ENCODE data around the gene CLMN. TPM values are rescaled to one million over a fixed set of nuclear protein-coding genes. Genes with fewer than 3 reads are reported as not detected.

CLMN gene
- total and polyA plus RNA-seq, 2 experiments from 2014 or later = 3.2 to 5.7 TPM

DNA sequence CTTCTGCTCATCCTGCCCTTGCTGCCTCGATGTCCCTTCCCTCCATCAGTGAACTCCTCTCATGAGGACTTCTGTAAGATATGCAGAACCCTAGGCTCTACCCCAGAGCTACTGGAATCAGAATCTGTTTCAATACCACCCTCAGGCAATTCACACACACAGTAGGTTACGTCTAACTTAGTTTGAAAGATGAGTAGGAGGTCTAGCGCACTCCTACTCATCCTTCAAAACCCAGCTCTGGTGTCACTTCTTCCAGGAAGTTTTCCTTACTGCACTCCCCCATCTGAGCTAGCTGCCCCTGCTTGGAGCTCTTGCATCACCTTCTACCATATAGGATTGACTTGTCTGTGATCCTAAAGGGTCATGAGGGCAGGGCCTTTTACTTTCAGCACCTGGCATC is 105.9 kb downstream of the CLMN start:
- H3K27ac Mint-ChIP-seq = no peak overlapping the region
- H3K79me2 ChIP-seq (replicated peaks; ENCODE audit: insufficient read depth) = no peaks in the 10 kb centered on the region
- TF ChIP-seq JUNB (IDR thresholded peaks at IDR 0.05; ENCODE audit: unreplicated experiment) (no peak), POLR2AphosphoS5 (IDR thresholded peaks at IDR 0.05; ENCODE audit: low read depth) (no peak), NANOG (IDR thresholded peaks at IDR 0.05; ENCODE audit: borderline replicate concordance) (no peak), EZH2phosphoT487 (IDR thresholded peaks at IDR 0.05; ENCODE audit: unreplicated experiment) (no peak), EZH2 (IDR thresholded peaks at IDR 0.05; ENCODE audit: low read depth, unreplicated experiment) (no peak), CREB1 (CRISPR knock-in tag; IDR thresholded peaks at IDR 0.05; ENCODE audit: low read depth) (no peak), ZNF331 (CRISPR knock-in tag; IDR thresholded peaks at IDR 0.05; ENCODE audit: low read depth) (no peak), STAT1 (IDR thresholded peaks at IDR 0.05; ENCODE audit: unreplicated experiment) (no peak), ZNF114 (CRISPR knock-in tag; IDR thresholded peaks at IDR 0.05) (no peak)
- TF ChIP-seq, protein P1, sequence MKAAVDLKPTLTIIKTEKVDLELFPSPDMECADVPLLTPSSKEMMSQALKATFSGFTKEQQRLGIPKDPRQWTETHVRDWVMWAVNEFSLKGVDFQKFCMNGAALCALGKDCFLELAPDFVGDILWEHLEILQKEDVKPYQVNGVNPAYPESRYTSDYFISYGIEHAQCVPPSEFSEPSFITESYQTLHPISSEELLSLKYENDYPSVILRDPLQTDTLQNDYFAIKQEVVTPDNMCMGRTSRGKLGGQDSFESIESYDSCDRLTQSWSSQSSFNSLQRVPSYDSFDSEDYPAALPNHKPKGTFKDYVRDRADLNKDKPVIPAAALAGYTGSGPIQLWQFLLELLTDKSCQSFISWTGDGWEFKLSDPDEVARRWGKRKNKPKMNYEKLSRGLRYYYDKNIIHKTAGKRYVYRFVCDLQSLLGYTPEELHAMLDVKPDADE (IDR thresholded peaks at IDR 0.05) = no peak
- TF ChIP-seq, protein P2, sequence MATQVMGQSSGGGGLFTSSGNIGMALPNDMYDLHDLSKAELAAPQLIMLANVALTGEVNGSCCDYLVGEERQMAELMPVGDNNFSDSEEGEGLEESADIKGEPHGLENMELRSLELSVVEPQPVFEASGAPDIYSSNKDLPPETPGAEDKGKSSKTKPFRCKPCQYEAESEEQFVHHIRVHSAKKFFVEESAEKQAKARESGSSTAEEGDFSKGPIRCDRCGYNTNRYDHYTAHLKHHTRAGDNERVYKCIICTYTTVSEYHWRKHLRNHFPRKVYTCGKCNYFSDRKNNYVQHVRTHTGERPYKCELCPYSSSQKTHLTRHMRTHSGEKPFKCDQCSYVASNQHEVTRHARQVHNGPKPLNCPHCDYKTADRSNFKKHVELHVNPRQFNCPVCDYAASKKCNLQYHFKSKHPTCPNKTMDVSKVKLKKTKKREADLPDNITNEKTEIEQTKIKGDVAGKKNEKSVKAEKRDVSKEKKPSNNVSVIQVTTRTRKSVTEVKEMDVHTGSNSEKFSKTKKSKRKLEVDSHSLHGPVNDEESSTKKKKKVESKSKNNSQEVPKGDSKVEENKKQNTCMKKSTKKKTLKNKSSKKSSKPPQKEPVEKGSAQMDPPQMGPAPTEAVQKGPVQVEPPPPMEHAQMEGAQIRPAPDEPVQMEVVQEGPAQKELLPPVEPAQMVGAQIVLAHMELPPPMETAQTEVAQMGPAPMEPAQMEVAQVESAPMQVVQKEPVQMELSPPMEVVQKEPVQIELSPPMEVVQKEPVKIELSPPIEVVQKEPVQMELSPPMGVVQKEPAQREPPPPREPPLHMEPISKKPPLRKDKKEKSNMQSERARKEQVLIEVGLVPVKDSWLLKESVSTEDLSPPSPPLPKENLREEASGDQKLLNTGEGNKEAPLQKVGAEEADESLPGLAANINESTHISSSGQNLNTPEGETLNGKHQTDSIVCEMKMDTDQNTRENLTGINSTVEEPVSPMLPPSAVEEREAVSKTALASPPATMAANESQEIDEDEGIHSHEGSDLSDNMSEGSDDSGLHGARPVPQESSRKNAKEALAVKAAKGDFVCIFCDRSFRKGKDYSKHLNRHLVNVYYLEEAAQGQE (IDR thresholded peaks at IDR 0.05; ENCODE audit: unreplicated experiment) = no peak
- TF ChIP-seq, protein P3, sequence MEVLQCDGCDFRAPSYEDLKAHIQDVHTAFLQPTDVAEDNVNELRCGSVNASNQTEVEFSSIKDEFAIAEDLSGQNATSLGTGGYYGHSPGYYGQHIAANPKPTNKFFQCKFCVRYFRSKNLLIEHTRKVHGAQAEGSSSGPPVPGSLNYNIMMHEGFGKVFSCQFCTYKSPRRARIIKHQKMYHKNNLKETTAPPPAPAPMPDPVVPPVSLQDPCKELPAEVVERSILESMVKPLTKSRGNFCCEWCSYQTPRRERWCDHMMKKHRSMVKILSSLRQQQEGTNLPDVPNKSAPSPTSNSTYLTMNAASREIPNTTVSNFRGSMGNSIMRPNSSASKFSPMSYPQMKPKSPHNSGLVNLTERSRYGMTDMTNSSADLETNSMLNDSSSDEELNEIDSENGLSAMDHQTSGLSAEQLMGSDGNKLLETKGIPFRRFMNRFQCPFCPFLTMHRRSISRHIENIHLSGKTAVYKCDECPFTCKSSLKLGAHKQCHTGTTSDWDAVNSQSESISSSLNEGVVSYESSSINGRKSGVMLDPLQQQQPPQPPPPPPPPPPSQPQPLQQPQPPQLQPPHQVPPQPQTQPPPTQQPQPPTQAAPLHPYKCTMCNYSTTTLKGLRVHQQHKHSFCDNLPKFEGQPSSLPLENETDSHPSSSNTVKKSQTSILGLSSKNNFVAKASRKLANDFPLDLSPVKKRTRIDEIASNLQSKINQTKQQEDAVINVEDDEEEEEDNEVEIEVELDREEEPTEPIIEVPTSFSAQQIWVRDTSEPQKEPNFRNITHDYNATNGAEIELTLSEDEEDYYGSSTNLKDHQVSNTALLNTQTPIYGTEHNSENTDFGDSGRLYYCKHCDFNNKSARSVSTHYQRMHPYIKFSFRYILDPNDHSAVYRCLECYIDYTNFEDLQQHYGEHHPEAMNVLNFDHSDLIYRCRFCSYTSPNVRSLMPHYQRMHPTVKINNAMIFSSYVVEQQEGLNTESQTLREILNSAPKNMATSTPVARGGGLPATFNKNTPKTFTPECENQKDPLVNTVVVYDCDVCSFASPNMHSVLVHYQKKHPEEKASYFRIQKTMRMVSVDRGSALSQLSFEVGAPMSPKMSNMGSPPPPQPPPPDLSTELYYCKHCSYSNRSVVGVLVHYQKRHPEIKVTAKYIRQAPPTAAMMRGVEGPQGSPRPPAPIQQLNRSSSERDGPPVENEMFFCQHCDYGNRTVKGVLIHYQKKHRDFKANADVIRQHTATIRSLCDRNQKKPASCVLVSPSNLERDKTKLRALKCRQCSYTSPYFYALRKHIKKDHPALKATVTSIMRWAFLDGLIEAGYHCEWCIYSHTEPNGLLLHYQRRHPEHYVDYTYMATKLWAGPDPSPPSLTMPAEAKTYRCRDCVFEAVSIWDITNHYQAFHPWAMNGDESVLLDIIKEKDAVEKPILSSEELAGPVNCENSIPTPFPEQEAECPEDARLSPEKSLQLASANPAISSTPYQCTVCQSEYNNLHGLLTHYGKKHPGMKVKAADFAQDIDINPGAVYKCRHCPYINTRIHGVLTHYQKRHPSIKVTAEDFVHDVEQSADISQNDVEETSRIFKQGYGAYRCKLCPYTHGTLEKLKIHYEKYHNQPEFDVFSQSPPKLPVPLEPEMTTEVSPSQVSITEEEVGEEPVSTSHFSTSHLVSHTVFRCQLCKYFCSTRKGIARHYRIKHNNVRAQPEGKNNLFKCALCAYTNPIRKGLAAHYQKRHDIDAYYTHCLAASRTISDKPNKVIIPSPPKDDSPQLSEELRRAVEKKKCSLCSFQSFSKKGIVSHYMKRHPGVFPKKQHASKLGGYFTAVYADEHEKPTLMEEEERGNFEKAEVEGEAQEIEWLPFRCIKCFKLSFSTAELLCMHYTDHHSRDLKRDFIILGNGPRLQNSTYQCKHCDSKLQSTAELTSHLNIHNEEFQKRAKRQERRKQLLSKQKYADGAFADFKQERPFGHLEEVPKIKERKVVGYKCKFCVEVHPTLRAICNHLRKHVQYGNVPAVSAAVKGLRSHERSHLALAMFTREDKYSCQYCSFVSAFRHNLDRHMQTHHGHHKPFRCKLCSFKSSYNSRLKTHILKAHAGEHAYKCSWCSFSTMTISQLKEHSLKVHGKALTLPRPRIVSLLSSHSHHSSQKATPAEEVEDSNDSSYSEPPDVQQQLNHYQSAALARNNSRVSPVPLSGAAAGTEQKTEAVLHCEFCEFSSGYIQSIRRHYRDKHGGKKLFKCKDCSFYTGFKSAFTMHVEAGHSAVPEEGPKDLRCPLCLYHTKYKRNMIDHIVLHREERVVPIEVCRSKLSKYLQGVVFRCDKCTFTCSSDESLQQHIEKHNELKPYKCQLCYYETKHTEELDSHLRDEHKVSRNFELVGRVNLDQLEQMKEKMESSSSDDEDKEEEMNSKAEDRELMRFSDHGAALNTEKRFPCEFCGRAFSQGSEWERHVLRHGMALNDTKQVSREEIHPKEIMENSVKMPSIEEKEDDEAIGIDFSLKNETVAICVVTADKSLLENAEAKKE (CRISPR knock-in tag; IDR thresholded peaks at IDR 0.05) = no peak
- TF ChIP-seq, protein P4, sequence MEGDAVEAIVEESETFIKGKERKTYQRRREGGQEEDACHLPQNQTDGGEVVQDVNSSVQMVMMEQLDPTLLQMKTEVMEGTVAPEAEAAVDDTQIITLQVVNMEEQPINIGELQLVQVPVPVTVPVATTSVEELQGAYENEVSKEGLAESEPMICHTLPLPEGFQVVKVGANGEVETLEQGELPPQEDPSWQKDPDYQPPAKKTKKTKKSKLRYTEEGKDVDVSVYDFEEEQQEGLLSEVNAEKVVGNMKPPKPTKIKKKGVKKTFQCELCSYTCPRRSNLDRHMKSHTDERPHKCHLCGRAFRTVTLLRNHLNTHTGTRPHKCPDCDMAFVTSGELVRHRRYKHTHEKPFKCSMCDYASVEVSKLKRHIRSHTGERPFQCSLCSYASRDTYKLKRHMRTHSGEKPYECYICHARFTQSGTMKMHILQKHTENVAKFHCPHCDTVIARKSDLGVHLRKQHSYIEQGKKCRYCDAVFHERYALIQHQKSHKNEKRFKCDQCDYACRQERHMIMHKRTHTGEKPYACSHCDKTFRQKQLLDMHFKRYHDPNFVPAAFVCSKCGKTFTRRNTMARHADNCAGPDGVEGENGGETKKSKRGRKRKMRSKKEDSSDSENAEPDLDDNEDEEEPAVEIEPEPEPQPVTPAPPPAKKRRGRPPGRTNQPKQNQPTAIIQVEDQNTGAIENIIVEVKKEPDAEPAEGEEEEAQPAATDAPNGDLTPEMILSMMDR (conservative IDR thresholded peaks at IDR 0.05; ENCODE audit: low read depth in 2 of 2) = no peak

More for the DNA sequence above, 105.9 kb downstream of the CLMN start:
- Histone ChIP-seq H2AFZ (no peak overlapping the region), H3K4me1 (ENCODE audit: insufficient read depth) (peaks cover 6% of the 10 kb centered on the region; the same call in 1 of the 2 replicates), H3K4me2 (no peak overlapping the region), H3K4me3 (no peak overlapping the region), H4K20me1 (replicated peaks; ENCODE audit: insufficient read depth) (no peaks in the 10 kb centered on the region), H3K9me2 (ENCODE audit: insufficient read depth) (no peaks in the 10 kb centered on the region), H3K27ac (ENCODE audit: low read depth) (no peak overlapping the region), H3K36me3 (ENCODE audit: insufficient read depth) (no peaks in the 10 kb centered on the region), H3F3A (replicated peaks; ENCODE audit: low read depth) (no peaks in the 10 kb centered on the region), H3K27me3 (ENCODE audit: insufficient read depth) (no peaks in the 10 kb centered on the region)
- DNase-seq (ENCODE audit: low spot score) (no peak), ATAC-seq (no peak)
- Mint-ChIP-seq H3K9me3 (no peaks in the 10 kb centered on the region), H3K27me3 (ENCODE audit: insufficient read depth, low read depth, poor library complexity) (peaks cover 14% of the 10 kb centered on the region), H3K4me3 (no peak overlapping the region), H3K4me1 (peaks cover 16% of the 10 kb centered on the region), H3K36me3 (ENCODE audit: low read depth) (no peaks in the 10 kb centered on the region; the same call in 2 of the 3 replicates)
